Pulmonary artery endothelial cell (primary cell): ENCODE measurements around the gene MORN1. TPM values are rescaled to one million over a fixed set of nuclear protein-coding genes. Genes with fewer than 3 reads are reported as not detected.

Experiments
- DNase-seq: peaks from one replicate; pipeline ENCODE4 v3.0.0-alpha.2; 2011; ENCODE audit warnings: low read depth, low spot score
- total RNA-seq: library from RNA; depleted of rRNA; stranded (reverse); fragments of >200 nt; gene quantifications from 2 replicates; pipeline ENCODE4 v1.2.3, GENCODE V29; 2014

Gene MORN1
- total RNA-seq, 1 donor from 2014 or later, result 4.1 TPM

DNA sequence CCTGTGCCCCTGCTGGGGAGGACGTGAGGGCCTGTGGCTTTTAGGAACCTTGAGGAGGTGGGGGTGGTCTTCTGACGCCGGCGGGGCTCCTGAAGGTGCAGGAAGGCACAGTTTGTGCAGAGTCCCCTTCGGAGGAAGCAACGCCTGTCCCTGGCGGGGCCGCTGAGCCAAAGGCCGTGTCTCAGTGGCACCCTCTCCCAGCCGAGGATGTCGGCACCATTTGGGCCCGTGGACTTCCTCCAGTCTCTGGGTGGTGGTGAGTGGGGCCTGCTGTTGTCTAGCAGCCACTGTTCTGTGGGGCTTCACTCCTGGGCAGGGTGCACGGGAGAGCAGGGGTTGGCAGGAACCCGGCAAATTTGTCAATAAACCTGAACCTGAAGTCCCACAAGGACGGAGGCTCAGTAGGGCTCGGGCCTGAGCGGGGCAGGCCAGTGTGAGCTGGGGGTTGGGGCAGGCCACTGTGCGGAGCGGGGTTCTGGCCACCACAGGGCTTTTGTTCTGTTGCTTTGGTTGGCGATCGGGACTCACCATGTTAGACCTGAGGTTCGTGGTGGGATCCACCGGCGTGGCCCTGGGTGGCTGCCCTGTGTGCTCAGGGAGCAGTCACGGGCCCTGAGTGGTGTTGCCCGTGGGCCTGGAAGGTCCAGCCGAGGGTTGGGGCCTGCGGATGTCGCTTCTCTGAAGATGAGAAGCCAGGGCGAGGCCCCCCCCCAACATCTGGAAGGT lies 98.5 kb downstream of the MORN1 start:
- DNase-seq, result no peak

DNA sequence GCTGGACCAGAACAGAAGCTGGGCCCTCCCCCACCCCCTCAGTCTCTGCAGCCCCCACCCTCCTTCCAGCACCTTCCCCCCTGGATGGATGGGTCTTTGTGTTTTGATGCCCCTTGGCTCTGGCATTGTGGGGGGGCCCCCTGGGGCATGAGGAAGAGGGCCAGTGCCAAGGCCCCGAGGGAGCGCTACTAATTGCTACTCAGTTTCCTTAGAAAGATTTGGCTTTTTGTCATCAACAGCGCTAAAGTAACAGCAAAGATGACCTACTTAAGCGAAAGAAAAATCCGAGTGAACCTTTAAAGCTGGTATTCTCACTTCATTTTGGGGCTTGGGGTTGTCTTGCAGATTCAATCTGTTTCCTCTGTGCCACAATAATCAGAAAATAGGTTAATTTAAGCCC lies 99.8 kb downstream of the MORN1 start:
- no peak for DNase-seq

DNA sequence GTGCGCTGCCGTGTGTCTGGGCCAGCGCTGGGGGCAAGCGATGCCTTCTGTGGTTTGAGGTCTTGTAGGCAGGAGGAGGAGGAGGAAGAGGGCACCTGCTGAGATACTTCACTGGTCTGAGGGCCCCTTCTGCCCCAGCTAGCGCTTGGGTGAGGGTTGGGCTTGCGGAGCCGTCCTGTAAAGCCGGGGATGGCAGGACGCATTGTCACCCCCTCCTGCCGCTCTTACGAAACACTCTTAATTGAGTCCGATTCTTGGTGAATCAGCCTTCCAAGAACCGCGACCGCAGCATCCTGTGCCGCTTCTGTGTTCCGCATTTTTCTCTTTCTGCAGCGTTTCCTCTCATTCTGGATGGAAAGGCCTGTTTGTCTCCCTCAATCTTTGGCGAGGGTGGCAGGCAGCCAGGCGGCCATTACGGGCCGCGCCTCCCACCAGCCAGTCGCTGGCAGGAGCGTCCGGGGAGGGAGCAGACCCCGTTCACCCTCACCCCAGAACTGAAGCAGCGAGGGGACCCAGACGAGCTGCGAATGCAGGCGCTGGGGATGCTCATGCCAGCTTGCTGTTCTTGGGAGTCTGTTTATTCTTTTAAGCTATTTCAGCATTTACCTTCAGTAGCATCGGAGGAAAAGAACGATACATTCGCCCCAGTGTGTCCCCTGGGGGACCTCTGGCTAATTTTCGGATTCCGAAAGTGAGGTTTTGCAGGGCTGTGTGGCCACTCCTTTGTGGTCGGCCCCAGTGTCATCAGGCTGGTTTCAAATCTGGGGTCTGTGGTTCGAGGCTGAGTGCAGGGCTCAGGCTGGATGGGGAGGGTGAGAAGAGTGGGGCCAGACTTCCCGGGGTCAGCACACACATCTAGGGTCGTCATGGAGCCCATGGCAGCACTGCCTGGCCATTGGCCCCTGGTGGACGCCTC lies 100.5 kb downstream of the MORN1 start:
- peak; percentile 88 for DNase-seq

DNA sequence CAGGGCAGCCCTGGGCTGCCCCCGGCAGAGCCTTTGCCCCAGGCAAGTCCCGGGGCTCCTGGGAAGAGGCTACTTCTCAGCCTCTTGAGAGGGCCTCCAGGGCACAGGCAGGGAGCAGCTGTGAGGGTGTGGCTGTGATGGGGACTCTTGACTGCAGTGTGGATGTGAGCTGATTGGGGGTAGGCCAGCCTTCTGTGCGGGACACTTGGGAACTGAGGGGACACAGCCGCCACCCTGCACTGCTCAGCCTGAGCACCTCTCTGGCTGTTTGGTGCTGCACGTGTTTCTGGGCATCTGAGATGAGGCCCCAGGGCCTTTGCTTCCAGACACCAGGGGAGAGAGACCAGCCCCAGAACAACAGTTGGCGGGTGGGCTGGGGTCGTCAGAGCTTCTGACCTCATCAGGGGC lies 101.2 kb downstream of the MORN1 start:
- DNase-seq, result no peak

DNA sequence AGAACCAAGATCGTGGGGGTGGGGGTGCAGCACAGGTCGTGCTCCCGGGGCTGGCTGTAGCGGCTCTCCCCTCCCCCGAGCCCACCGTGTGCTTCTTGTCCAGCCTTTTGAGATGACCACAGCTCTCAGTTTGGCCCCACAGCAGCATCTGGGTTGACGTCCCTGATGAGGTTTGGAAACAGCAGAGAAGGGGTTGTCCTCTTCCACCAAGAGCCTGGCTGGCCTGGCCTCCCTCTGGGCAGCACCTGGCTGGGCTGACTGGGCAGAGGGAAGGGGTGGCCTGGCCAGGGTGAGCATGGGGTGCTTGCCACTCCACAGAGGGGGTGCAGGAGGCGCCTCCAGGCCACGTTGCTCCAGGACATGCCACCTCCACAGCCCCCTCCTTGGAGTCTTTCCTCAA lies 101.7 kb downstream of the MORN1 start:
- no peak for DNase-seq

- no peak for DNase-seq
Observed at GRCh38 chr1:2288816-2289536, 102.4 kb downstream of the MORN1 start.

GRCh38 chr1:2288311-2288710 lies 103.0 kb downstream of the MORN1 start:
- no peak for DNase-seq

- DNase-seq, result no peak
Observed at GRCh38 chr1:2287649-2288048, 103.7 kb downstream of the MORN1 start.

- DNase-seq, result no peak
Observed at GRCh38 chr1:2286923-2287322, 104.4 kb downstream of the MORN1 start.

DNA sequence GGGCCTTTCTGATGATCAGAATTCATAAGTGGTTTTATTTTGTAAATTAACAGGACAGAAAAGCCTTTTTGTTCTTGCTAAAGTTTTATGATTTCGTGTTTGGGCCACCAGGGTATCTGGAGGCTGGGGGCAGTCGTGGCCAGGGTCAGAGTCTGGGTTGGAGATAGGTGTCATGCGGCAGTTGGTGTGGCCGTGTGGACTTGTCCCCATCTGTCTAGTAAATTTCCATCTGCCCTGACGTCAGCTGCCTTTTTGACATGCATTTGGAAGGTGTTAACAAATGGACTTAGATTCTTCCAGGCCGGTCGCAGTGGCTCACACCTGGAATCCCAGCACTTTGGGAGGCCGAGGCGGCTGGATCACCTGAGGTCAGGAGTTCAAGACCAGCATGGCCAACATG lies 106.4 kb downstream of the MORN1 start:
- DNase-seq, result no peak

DNA sequence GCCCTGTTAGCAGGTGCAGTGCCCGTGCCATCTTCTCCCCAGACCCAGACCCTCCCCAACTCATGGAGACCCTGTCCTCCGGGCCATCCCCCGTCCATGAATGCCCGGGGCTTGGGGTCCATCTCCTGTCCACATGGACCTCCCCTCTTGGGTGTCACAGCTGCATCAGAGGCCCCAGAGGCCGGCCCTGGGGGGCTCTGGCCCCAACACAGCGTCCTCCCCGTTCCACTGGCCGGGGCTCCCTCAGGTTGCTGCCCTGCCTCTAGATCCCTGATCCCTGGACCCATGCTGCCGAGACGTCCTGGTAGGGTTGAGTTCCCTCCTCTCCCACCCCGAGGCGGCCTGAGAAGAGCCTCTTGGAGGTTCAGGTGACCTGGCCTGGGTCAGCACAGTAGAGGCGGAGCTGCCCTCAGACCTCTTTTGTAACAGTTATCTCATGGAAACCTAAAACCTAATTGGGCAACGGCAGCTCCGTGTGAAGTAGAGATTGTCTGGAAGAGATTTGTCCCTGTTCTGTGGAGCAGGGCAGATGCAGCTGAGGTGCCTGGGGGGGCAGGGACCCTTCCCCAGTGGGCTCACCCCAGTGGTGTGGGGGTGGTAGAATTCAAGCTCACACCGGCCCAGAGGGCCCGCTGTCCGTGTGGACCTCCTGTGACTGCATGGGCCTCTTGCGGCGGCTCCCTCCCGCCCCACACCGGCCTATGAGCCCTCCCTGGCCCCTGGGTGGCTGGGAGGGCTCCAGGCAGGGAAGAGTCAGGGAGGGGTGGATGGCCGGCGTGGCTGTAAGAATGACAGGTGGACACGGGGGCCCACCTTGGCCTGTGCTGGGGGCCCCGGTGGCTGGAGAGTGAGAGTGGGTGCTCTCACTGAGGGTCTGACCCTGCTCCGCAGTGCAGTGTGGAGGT lies 107.1 kb downstream of the MORN1 start:
- DNase-seq, result no peak

GRCh38 chr1:2283371-2283990 lies 107.9 kb downstream of the MORN1 start:
- no peak for DNase-seq

- no peak for DNase-seq
Observed at GRCh38 chr1:2282556-2283270, 108.6 kb downstream of the MORN1 start.

- DNase-seq, result no peak
Observed at GRCh38 chr1:2279817-2280216, 111.5 kb downstream of the MORN1 start.

- peak; percentile 92 for DNase-seq
Observed at GRCh38 chr1:2279210-2279639, 112.1 kb downstream of the MORN1 start.

DNA sequence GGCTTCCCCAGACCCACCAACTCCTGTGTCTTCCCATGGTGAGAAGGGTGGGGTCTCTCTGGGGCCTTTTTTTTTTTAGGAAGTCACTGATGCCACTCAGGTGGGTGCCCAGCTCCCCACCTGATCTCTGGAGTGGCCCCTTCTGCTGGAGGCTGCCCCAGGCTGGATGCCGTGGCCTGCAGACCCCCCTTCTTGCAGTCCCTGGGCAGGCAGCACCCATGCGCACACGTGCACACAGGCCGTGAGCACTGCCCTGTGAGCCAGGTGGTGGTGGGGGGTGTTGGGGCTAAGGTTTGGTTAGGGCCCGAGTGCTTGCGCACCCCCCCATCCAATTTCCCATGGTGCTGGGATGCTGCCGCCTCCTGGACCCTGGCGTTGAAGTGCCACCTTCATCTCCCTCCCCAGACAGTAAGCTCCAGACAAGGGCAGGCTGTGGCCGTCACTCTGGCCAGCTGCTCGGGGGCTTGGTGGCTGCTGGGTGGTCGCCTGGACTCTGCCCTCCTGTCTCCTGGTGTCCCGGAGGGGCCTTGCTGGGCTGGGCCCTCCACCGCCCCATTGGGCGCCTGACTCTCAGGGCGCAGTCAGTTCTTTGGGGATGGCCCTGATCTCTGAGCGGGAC lies 112.7 kb downstream of the MORN1 start:
- DNase-seq, result no peak

GRCh38 chr1:2277741-2278488 lies 113.4 kb downstream of the MORN1 start:
- no peak for DNase-seq

GRCh38 chr1:2276803-2277580 lies 114.4 kb downstream of the MORN1 start:
- no peak for DNase-seq
